Left lung (tissue), 10 donors: ENCODE data around the gene HHAT. TPM values are rescaled to one million over a fixed set of nuclear protein-coding genes. Genes with fewer than 3 reads are reported as not detected.

Experiments
- ATAC-seq: fragments of 200-7000 bp; cut with Tn5 transposase; one replicate; pipeline ENCODE4 v1.9.1; 2020; ENCODE audit warnings: moderate library complexity
- DNase-seq, 4 donors: peaks; one replicate each; pipeline ENCODE4 v3.0.0-alpha.2; 2013 to 2020
- H3K27ac ChIP-seq, 2 donors: fragments of 200-600 bp; sonication (generic) in 1 of 2; one replicate each; pipeline versions ENCODE4 v1.5.0 to v1.8.0; 2020 to 2021
- H3K27me3 ChIP-seq, 2 donors: fragments of 200-600 bp; sonication (generic) in 1 of 2; one replicate each; pipeline versions ENCODE4 v1.5.0 to v1.8.0; 2020 to 2021
- H3K36me3 ChIP-seq, 2 donors: fragments of 200-600 bp; sonication (generic) in 1 of 2; one replicate each; pipeline versions ENCODE4 v1.5.0 to v1.8.0; 2020 to 2021
- H3K4me1 ChIP-seq, 2 donors: fragments of 200-600 bp; one replicate each; pipeline ENCODE4 v1.8.0; 2021
- H3K4me3 ChIP-seq, 2 donors: fragments of 200-600 bp; sonication (generic) in 1 of 2; one replicate each; pipeline versions ENCODE4 v1.5.0 to v1.8.0; 2020 to 2021; ENCODE audit warnings: mild to moderate bottlenecking in 1 of 2
- H3K9me3 ChIP-seq, 2 donors: fragments of 200-600 bp; sonication (generic) in 1 of 2; one replicate each; pipeline versions ENCODE4 v1.5.0 to v1.8.0; 2020 to 2021
- CTCF ChIP-seq, 2 donors: fragments of 200-600 bp; sonication (generic) in 1 of 2; IDR thresholded peaks; one replicate each; pipeline versions ENCODE4 v1.5.0 to v1.8.0; 2021; ENCODE audit warnings: antibody characterized with exemption in 2 of 2
- intact Hi-C, 2 donors: fragments of 100-400 bp; cut with DNase I; formaldehyde crosslinking; loops; one replicate each; pipeline versions ENCODE4 v1.11.2 to v1.14.2; 2022
- polyA plus RNA-seq, 6 donors: library from polyadenylated mRNA; unstranded; fragments of 120-200 nt; gene quantifications; one replicate each; pipeline ENCODE4 v1.2.1, GENCODE V29; 2013; ENCODE audit not compliant: insufficient read length in 6 of 6
- total RNA-seq, 2 donors: library from RNA; stranded (reverse); fragmentation: NEBNext Ultra II Directional; extraction: Animal tissue kit (Norgen Biotek cat#: 25700); gene quantifications; one replicate each; pipeline ENCODE4 v1.2.1, GENCODE V29; 2021
- donor health status: DM: no; HTN: yes; CAD: no.
- donor health status: DM: no; HTN: no; CAD: no.

Gene HHAT
- total and polyA plus RNA-seq, 8 donors, result 3.4 to 12.3 (median 10.8) TPM

DNA sequence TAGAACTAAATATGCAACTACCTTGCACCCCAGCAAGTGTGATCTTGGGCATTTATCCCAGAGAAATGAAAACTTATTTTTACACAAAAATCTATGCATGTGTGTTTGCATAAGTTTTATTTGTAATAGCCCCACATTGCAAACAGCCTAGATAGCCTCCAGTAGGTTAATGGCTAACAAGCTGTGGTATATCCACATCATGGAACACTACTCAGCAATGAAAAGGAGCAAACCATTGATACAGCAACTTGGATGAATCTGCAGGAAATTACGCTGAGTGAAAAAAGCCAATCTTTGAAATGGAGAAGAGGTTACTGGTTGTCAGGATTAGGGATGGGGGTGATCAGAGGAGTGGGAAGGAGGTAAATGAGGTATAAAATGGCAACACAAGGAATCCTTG lies 67.8 kb downstream of the HHAT start:
- H3K9me3 ChIP-seq, result peaks cover 0 to 3% of the 10 kb centered on the region in 2 donors
- no peaks in the 10 kb centered on the region for H3K36me3 ChIP-seq
- intact Hi-C loops, result no loop called here
- no peak overlapping the region for H3K4me3 ChIP-seq
- H3K4me1 ChIP-seq, result no peaks in the 10 kb centered on the region
- no peaks in the 10 kb centered on the region for H3K27me3 ChIP-seq
- no peak for DNase-seq
- ATAC-seq, result no peak
- no peak for TF ChIP-seq CTCF (IDR thresholded peaks at IDR 0.05)
- no peak overlapping the region for H3K27ac ChIP-seq

GRCh38 chr1:210397252-210397651 lies 68.5 kb downstream of the HHAT start:
- Histone ChIP-seq H3K27me3 (no peaks in the 10 kb centered on the region), H3K27ac (no peak overlapping the region), H3K9me3 (peaks cover 0 to 3% of the 10 kb centered on the region in 2 donors), H3K36me3 (no peaks in the 10 kb centered on the region), H3K4me3 (no peak overlapping the region), H3K4me1 (no peaks in the 10 kb centered on the region)
- DNase-seq (no peak), ATAC-seq (no peak)
- no peak for TF ChIP-seq CTCF (IDR thresholded peaks at IDR 0.05)
- intact Hi-C loops, result no loop called here

GRCh38 chr1:210397681-210398080 lies 69.0 kb downstream of the HHAT start:
- DNase-seq, result no peak
- H3K27ac ChIP-seq, result no peak overlapping the region
- ATAC-seq, result no peak
- no peaks in the 10 kb centered on the region for H3K27me3 ChIP-seq
- H3K4me1 ChIP-seq, result no peaks in the 10 kb centered on the region
- peaks cover 0 to 3% of the 10 kb centered on the region in 2 donors for H3K9me3 ChIP-seq
- H3K36me3 ChIP-seq, result no peaks in the 10 kb centered on the region
- TF ChIP-seq CTCF (IDR thresholded peaks at IDR 0.05), result no peak
- intact Hi-C loops, result no loop called here
- no peak overlapping the region for H3K4me3 ChIP-seq

GRCh38 chr1:210398466-210398865 lies 69.8 kb downstream of the HHAT start:
- Histone ChIP-seq H3K4me3 (no peak overlapping the region), H3K9me3 (peaks cover 0 to 3% of the 10 kb centered on the region in 2 donors), H3K27me3 (no peaks in the 10 kb centered on the region), H3K27ac (no peak overlapping the region), H3K4me1 (no peaks in the 10 kb centered on the region), H3K36me3 (no peaks in the 10 kb centered on the region)
- intact Hi-C loops, result no loop called here
- DNase-seq, result no peak
- ATAC-seq, result no peak
- no peak for TF ChIP-seq CTCF (IDR thresholded peaks at IDR 0.05)

GRCh38 chr1:210400043-210400840 lies 71.5 kb downstream of the HHAT start:
- no peak overlapping the region for H3K4me3 ChIP-seq
- TF ChIP-seq CTCF (IDR thresholded peaks at IDR 0.05), result peak; percentile 80 to 81
- intact Hi-C loops, result loop anchor here in 1 of 2 donors (10.0 kb wide), 1 partner anchor 735 kb away; the partner anchor contains the start of gene KCNH1

More at GRCh38 chr1:210400043-210400840, 71.5 kb downstream of the HHAT start:
- peak in 1 of 4 donors; percentile 41 for DNase-seq
- Histone ChIP-seq H3K27ac (no peak overlapping the region), H3K9me3 (peaks cover 0 to 3% of the 10 kb centered on the region in 2 donors), H3K27me3 (no peaks in the 10 kb centered on the region), H3K36me3 (no peaks in the 10 kb centered on the region), H3K4me1 (no peaks in the 10 kb centered on the region)
- peak; percentile 98 for ATAC-seq
